Measurements from ENCODE around the gene SMARCAL1.
A peak's percentile ranks its signal among the peaks of the same experiment; 100 is the strongest.
"Not testable (repeated sequence)": the region's sequence is repeated elsewhere in the genome, so short reads cannot be mapped to it uniquely, and the experiment has no call there.

SMARCAL1 gene

GRCh38 chr2:216503159-216503629 lies 90.9 kb downstream of the SMARCAL1 start:
- no peak for DNase-seq

- DNase-seq, result no peak
Observed at GRCh38 chr2:216503697-216504375, 91.6 kb downstream of the SMARCAL1 start.

- DNase-seq, result no peak
Observed at GRCh38 chr2:216504376-216504762, 92.1 kb downstream of the SMARCAL1 start.

- DNase-seq, result no peak
Observed at GRCh38 chr2:216505133-216506106, 93.1 kb downstream of the SMARCAL1 start.

GRCh38 chr2:216507220-216508160 lies 95.2 kb downstream of the SMARCAL1 start:
- DNase-seq, result no peak

GRCh38 chr2:216508229-216508628 lies 95.9 kb downstream of the SMARCAL1 start:
- DNase-seq, result no peak

GRCh38 chr2:216516730-216517350 lies 104.6 kb downstream of the SMARCAL1 start:
- peak; percentile 10 for DNase-seq

GRCh38 chr2:216517447-216518225 lies 105.4 kb downstream of the SMARCAL1 start:
- no peak for DNase-seq

- DNase-seq, result not testable (repeated sequence)
Observed at GRCh38 chr2:216518566-216519119, 106.4 kb downstream of the SMARCAL1 start.

GRCh38 chr2:216519154-216519762 lies 107.0 kb downstream of the SMARCAL1 start:
- peak; percentile 52 for DNase-seq

GRCh38 chr2:216520112-216520511 lies 107.8 kb downstream of the SMARCAL1 start:
- no peak for DNase-seq

- DNase-seq, result no peak
Observed at GRCh38 chr2:216522892-216523502, 110.7 kb downstream of the SMARCAL1 start.

GRCh38 chr2:216525972-216526371 lies 113.7 kb downstream of the SMARCAL1 start:
- no peak for DNase-seq

GRCh38 chr2:216526939-216527338 lies 114.7 kb downstream of the SMARCAL1 start:
- DNase-seq, result no peak

GRCh38 chr2:216527600-216527999 lies 115.3 kb downstream of the SMARCAL1 start:
- DNase-seq, result no peak

GRCh38 chr2:216532562-216532961 lies 120.3 kb downstream of the SMARCAL1 start:
- no peak for DNase-seq
